GM18519 (cell line): ENCODE measurements around the gene DICER1.
"Not testable (repeated sequence)": the region's sequence is repeated elsewhere in the genome, so short reads cannot be mapped to it uniquely, and the experiment has no call there.

ENCODE experiments used
- ATAC-seq: cut with Tn5 transposase; IDR thresholded peaks from one replicate; pipeline ENCODE4 v1.9.1; 2021; ENCODE audit warnings: mild to moderate bottlenecking, moderate library complexity; ENCODE audit not compliant: unreplicated experiment, low FRiP score

DICER1 gene

DNA sequence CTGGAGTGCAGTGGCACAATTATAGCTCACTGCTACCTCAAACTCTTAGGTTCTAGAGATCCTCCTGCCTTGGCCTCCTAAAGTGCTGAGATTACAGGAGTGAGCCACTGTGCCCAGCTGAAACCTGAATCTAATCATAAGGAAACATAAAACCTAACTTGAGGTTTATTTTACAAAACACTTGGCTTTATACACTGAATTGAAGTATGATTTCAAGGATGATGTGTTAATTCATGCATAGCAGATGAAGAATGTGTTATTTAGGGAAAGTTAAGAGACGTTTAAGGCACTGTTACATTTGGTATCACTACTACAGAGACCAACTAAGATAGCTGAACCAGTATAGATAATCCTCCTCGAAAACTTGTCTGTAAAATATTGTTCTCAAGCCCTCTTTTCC, 6.4 kb downstream of the DICER1 start:
- ATAC-seq: no peak

GRCh38 chr14:95149441-95149840, 7.9 kb downstream of the DICER1 start:
- no peak for ATAC-seq

DNA sequence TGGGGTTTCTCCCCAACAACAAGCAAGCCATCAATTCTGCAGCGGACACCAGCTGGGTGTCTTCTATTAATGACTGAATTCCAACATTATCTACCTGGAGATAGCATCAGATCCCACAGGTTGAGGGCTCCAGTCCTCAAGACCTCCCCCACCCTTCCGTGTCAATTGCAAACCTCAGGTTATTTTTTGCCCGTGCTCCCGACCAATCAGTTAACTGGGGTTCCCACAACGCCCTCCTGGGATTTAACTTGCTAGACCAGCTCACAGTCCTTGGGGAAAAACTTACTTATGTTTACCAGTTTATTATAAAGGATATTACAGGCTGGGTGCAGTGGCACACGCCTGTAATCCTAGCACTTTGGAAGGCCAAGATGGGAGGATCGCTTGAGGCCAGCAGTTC, 9.7 kb downstream of the DICER1 start:
- no peak for ATAC-seq

GRCh38 chr14:95146079-95146771, 11.1 kb downstream of the DICER1 start:
- ATAC-seq: no peak

GRCh38 chr14:95144849-95145248, 12.5 kb downstream of the DICER1 start:
- no peak for ATAC-seq

DNA sequence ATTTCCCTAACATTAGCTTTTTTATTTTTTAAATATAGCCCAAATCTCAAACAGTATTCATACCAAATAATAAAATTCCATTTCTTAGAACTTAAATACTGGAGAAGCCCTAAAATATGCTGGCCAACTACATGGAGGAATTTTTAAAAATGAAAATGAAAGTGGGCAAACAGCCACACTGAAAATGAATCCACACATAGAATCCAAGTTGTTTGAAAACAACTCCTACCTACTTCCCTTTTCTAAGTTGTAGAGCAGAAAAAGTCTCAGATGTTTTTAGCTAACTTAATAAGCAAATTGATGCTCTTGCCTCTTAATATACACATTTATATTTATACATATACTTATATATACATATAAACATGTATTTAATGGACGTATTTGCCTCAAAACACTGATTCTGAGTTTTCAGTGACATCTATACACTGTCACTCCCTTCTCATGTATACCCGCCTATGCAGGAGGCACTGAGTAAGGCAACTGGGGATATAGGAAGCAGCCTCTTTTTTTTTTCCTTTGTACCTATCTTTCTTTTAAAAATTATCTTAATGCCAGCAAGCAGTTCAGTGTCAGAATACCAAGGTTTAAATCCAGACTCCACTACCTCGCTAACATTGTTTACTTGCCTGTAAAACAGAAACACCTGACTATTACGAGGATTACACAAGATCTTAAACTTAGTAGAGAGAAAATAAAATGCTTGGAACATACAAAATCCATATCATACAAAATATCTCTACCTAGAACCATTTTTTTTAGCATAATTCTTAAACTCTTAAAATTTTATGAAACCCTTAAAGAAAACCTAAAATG, 13.3 kb downstream of the DICER1 start:
- ATAC-seq: no peak

- ATAC-seq: no peak
These were observed 15.1 kb downstream of the DICER1 start for GRCh38 chr14:95142208-95142607.

GRCh38 chr14:95141684-95142083, 15.6 kb downstream of the DICER1 start:
- no peak for ATAC-seq

GRCh38 chr14:95140060-95140858, 17.1 kb downstream of the DICER1 start:
- no peak for ATAC-seq

DNA sequence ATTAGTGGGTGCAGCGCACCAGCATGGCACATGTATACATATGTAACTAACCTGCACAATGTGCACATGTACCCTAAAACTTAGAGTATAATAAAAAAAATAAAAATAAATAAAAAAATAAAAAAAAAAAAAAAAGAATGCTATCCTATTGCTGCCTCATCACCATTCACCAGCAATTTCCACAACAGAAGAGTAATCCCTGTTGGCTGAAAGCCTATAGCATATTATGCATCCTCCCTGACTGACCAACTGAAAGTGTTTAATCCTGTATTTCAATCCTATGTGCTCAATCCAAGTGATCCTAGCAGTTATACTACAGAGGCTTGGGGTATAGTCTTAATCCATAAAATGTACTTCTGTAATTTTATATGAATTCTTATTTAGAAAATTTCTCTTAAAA, 18.5 kb downstream of the DICER1 start:
- no peak for ATAC-seq

GRCh38 chr14:95138455-95138854, 18.9 kb downstream of the DICER1 start:
- not testable (repeated sequence) for ATAC-seq

DNA sequence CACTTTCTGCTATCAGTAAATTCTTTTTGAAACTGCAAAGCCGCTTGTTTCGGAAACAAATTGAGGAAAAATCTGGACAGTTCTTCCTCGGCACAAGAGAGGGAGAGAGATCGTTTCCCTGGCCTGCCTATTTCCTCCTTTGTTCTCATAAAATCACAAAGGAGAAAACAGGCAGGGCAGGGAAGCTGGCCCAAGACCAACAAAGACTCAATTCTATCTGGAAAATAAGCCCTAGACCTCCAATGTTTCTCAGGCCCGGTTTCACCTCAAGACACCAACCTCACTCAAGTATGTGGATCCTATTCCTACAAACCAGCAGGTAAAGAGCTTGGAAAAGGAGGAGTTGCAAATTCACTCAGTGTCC, 19.5 kb downstream of the DICER1 start:
- no peak for ATAC-seq

GRCh38 chr14:95137164-95137803, 20.0 kb downstream of the DICER1 start:
- ATAC-seq: no peak

DNA sequence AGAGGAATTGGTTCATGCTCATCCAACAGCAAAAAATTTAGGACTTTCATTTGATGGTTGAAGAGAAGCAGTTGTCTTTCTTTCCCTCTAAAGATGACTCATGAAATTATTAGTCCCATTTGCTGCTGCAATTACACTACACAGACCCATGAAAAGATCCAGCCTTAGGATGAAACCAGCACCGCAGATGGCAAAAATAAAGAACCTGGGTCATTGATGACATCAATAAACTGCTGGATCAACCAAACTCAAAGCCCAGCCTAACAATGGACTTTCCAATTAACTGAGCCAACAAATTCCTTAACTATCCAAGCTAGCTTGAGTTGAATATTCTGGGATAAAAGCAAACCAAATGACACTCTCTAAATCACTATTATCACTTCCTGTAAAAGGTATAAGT, 20.7 kb downstream of the DICER1 start:
- ATAC-seq: no peak

- no peak for ATAC-seq
These were observed 22.9 kb downstream of the DICER1 start for GRCh38 chr14:95134304-95134933.

- ATAC-seq: no peak
These were observed 24.0 kb downstream of the DICER1 start for GRCh38 chr14:95133282-95133681.

- ATAC-seq: no peak
These were observed 24.6 kb downstream of the DICER1 start for GRCh38 chr14:95132760-95133159.

DNA sequence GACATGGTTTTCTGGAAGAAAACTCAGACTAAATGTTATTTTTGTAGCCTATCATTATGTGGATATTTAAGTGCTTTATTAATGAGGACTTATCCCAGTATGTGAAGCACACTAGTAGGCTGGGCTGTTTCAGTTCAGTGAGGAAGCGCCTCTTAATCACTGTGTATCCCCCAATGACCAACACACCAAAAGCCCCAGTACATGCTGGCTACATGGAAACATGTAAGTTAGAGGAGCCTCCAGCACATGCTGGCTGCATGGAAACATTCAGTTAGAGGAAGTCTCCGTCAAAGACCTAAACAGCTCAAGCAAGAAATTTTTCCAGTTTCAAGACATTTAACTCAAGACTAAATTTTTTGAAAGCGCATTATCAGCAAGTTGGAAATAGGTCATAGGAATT, 26.8 kb downstream of the DICER1 start:
- no peak for ATAC-seq

- no peak for ATAC-seq
These were observed 29.2 kb downstream of the DICER1 start for GRCh38 chr14:95128140-95128539.

DNA sequence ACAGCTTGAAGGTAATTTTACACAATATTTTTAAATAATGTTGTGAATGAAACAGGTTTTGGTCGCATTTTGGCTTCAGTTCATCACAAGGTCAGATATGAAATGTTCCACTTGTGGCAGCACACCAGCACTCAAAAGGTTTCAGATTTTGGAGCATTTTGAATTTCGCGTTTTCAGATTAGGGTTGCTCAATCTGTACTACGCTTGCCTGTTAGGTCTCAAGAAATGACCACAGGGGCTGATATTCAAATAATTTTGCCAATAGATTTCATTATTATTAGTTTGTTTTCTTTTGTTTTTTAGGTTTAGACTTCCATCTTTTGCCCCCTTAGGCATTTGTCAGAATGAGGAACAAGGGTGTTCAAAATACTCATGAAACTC, 29.8 kb downstream of the DICER1 start:
- ATAC-seq: no peak
